ENCODE measurements around the gene MRGPRG. TPM values are rescaled to one million over a fixed set of nuclear protein-coding genes. Genes with fewer than 3 reads are reported as not detected.

MRGPRG gene
- total RNA-seq, 1 experiment from 2014 or later, result not detected

DNA sequence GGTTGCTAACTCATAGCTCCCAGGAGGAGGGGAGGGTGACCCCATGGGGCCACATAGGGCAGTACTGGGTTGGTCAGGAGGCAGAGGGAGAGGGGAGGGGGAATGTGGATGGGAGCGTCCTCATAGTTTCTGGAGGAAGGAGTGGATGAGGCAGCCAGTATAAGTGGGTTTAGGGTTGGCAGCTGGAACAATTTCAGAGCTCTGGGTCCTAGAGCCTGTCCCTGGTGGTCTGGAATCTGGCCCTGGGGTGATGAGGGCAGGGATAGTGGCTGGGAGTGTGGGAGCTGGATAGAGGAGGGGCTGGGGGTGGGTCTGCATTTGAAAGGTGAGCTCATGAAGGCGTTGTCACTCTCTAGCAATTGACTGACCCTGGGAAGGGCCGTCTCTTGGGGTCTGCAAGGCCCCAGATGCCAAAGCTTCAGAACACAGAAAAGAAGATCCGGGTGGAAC lies 5.3 kb upstream of the MRGPRG start:
- intact Hi-C loops (cut with micrococcal nuclease), result no loop called here
- Histone ChIP-seq H3K79me2 (ENCODE audit: insufficient read depth, low read length) (no peaks in the 10 kb centered on the region), H3K27me3 (ENCODE audit: insufficient read depth, low read length) (no peaks in the 10 kb centered on the region), H3K9ac (ENCODE audit: low read length) (no peak overlapping the region), H3K36me3 (ENCODE audit: control insufficient read depth in 1 of 2, insufficient read depth in 2 of 2, low read length in 2 of 2) (no peaks in the 10 kb centered on the region), H4K20me1 (ENCODE audit: insufficient read depth) (no peaks in the 10 kb centered on the region), H3K9me2 (ENCODE audit: insufficient read depth) (no peaks in the 10 kb centered on the region), H3K27ac (ENCODE audit: low read depth, low read length) (no peak overlapping the region), H3K4me3 (replicated peaks in 1 of 2; ENCODE audit: low read depth in 1 of 2, low read length in 2 of 2) (no peak overlapping the region), H2AFZ (ENCODE audit: low read depth, low read length, poor library complexity, severe bottlenecking) (no peak overlapping the region), H3K4me2 (ENCODE audit: low read length) (no peak overlapping the region), H3K4me1 (ENCODE audit: control insufficient read depth in 1 of 2, insufficient read depth in 2 of 2, low read length in 2 of 2) (peaks cover 5 to 7% of the 10 kb centered on the region in 2 experiments), H3K9me3 (ENCODE audit: control insufficient read depth in 1 of 2, insufficient read depth in 1 of 2, low read depth in 1 of 2, low read length in 2 of 2) (no peaks in the 10 kb centered on the region)
- CTCF ChIA-PET, result interaction anchor here (1.6 kb wide), 1 partner anchor 185 kb away, joined by 5 read pairs; no protein-coding TSS in a partner anchor
- TF ChIP-seq ZFX (IDR thresholded peaks at IDR 0.05) (no peak), SP1 (IDR thresholded peaks at IDR 0.05; ENCODE audit: low read depth) (no peak), REST (IDR thresholded peaks at IDR 0.05; ENCODE audit: low read depth) (no peak), FOSL1 (IDR thresholded peaks at IDR 0.05; ENCODE audit: low read depth) (no peak)
- RAD21 ChIA-PET (ENCODE audit: low non-redundant PET in 1 of 2, low total read pairs in 2 of 2, uncharacterized antibody in 2 of 2, unreplicated experiment in 2 of 2), result no interaction called here
- ATAC-seq (no peak), DNase-seq (ENCODE audit: low read depth, low spot score) (no peak)
- POLR2A ChIA-PET, result interaction anchor here (1.2 kb wide), 2 partner anchors 155 to 295 kb away, joined by 3 read pairs; partner anchors contain the start of genes PHLDA2 and ZNF195
- no TSS peak for BruUV-seq (replicated peaks)

Data from HCT116 (cell line).